ENCODE measurements around the gene KCNMA1.
A peak's percentile ranks its signal among the peaks of the same experiment; 100 is the strongest.

KCNMA1 gene

DNA sequence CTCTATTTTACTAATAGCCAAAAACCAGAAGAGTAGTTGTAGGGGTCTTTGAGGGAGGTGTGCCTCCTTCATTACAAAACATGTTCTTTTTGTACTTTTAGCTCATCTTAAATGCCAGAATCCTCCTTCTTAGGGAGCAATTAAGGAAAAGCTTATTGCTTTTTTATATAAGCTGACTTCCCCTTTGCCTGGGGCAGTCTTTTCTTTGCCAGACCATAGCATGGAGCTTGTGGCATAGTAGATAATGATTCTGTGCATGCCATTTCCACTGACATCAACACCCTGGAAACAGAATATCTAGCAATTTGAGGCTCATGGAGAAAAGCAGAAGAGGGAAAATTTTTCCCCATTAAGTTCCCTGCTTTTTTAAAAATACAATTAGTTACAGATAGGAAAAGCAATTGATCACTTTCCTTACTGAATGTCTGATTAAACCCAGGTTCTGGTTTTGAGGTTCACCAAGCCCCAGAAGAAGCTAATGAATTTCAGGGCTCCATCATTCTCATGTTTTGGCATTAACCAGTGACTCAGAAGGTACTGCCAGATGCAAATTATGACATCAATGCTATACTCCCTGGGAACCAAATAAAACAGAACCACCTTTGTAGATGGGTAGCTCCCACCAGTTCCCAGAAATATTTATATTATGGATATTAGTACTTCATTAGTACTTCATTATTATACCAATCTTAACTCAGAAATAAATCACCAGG is 410.6 kb downstream of the KCNMA1 start:
- no peak for DNase-seq

DNA sequence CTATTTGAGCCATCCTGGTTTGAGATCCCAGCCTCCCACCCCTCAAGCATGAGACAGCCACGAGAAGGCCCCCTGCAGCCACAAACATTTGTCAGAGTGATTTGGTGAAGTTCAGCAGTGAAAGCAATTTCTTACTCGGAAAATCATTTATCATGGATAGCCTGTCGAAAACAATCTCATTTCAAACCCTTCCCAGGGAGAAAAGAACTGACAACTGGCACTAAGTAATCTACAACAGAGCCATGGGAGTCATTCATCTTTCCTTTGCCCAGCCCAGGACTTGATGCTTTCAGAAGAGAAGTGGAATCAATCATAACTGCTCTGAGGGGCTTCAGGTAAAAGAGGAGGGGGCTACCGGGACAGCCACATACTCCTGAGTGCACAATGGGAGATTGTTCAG is 411.2 kb downstream of the KCNMA1 start:
- no peak for DNase-seq

DNA sequence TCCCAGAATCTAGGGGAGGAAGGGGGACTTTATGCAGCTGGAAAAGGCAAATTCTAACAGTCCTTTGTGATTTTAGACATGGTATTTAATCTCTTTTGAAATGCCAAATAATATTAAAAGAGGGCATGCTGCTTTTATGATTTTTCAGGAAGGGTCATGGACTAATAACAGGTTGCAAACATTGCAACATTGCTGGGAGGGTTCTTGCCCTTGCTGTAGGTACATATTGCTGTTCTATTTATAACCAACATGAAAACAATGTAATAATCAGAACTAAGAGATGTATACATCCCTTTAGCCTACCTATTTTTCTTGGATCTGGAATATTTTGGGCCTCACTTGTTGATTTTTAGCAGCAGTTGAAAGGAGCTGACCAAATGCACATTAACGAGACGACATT is 411.6 kb downstream of the KCNMA1 start:
- DNase-seq, result no peak

DNA sequence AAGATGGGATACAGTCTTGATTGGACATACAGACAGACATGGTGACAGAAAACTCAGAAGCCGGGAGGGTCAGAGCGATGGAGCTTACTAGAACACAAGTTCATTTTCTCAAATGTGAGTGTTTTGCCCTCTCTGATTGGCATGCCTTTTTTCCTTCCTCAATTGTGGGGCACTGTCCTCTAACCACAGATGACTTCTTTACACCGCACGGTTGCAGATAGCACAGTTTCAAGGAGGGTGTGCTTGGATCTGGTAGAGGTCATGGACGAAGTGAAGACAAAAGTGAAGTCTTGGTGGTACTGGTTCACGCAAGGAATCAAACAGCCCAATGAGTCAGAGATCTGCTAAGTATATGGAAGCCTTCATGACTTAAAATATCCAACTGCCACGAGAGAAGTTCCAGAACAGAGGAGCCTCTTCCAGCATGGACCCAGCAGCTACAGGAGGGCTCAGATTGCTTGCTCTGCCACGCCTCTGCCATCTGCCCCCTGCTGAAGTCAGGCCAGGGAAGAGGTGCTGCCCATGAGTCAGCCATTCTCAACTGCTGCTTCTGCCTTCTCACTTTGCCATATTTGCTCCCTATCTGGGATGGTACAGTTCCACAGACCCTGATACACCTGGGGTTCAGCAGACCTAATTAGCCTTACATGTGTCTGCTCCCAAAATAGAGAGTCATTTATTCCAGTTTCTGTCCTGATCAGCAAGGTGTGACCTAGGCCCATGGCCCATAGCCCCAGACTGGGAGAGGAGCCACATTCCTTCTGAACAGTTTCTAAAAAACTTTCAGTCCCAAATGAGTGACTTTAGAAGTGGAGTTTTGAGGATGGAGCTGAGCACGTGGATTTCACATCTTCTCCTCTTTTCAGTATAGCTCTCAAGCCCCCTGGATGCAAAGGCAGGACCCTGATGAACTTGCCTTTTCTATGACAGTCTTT is 413.8 kb downstream of the KCNMA1 start:
- peak; percentile 90 for DNase-seq

DNA sequence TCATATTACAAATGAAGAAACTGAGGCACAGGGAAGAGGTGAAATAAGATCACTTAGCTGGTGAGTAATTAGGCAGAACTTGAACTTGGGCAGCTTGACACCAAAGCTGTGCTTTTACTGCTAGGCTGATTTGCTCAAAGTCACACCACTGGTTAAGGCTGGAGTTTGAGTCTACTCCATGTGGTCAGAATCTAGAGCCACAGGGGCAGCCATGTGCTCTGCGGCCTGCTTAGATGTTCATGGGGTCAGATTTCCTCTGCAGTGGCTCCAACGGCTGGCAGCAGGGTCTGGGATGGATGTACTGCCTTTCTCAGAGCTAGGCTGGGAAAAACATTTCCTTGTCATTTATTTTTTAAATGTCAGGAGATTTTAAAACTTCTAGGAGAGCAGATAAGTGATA is 417.5 kb downstream of the KCNMA1 start:
- no peak for DNase-seq

DNA sequence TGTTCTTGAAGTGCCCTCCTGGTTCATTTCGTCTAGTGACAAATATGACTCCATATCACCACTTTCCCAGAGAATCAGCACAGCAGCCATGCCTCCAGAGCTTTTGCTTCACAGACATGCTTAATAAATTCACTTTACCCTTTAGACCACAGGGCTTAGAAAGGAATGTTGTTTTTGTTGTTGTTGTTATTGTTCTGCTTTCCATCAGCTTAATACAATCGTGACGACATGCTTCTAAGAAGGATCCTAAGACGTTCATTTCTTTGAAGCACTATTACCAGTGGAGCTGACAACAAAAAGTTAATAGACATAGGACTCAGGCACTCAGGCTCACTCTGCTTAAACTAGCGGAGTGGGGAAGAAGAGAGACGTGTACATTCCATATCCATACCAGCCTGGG is 418.6 kb downstream of the KCNMA1 start:
- DNase-seq, result no peak

DNA sequence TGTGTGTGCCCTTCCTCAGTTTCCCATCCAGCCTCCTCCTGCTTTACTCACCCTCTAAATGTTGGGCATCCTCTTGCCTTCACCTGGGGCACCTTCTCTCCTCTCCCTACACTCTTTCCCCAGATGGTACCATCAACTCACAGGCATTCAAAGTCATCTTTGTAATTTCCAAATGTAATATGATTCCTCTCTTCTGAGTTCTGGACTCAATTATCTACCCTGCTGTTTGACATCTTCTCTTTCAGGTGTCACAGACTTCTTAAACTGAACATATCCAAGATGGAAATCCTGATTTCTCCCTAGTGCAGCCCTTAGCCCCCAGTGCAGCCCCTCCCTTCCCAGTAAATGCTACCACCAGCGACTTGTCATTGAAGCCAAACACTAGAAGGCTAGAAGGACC is 422.8 kb downstream of the KCNMA1 start:
- no peak for DNase-seq

DNA sequence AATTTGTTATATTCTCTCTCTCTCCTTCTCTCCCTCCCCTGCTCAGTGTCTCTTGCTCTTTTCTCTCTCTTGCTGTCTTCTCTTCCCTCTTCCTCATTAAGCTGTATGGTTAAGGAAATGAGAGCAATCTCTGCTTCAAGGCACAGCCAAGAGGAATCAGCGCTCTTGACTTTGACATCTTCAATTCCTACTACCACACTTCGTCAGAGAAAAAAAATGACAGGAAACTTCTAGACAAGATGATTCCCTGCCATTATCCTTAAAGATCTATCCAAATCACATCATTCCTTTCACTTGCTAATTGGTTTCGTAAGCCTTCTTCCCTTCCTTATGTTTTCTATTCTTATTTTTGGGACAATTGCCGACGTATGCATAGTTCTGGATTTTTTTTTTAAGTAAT is 425.0 kb downstream of the KCNMA1 start:
- DNase-seq, result no peak

DNA sequence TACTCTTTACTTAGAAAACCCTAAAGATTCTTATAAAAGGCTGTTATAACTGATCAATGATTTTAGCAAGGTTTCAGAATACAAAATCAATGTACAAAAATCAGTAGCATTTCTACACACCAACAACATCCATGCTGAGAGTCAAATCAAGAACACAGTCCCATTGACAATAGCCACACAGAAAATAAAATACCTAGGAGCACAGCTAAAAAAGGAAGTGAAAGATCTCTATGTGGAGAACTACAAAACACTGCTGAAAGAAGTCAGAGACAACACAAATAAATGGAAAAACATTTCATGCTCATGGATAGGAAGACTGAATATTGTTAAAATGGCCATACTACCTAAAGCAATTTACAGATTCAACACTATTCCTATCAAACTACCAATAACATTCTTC is 427.0 kb downstream of the KCNMA1 start:
- peak; percentile 46 for DNase-seq

DNA sequence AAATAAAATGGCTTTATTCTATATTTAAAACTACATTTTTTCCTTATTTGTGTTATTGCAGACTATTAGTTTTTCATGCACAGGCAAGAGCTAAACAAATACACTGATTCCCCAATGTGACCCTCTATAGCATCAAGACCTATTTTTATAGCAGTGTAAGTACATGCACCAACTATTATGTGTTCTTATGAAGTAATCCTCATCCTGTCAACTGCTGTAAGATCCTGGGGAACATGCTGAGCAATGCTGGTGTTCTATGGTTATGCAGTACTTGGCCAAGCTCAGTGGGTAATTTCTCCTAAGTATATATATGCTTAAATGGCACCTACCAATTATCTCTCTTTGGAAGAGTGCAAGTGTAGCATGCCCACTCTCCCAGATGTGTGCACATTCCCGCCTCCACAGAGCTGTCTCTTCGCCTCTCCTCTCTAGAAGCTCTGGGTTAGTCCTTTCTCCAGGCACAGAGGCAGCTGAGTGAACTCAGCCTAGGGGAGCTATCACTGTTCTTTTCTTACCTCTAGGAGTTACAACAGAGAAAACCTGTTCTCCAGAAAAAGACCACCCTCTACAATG is 428.8 kb downstream of the KCNMA1 start:
- no peak for DNase-seq

DNA sequence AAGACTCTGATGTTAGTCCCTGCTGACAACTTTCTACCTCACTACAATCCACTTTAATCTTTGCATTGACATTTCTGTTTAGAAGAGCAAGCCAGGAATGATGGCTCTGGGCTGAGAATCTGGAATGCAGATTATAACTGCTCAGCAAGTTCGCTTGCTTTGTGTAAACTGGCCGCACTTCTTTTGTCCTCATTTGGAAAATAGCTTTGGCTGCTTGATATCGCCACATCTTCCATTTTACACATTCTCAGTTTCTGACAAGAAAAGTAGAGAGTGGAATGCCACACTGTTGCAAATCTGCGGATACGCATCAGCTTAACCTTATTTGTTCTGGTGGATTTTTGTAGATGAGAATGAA is 429.8 kb downstream of the KCNMA1 start:
- no peak for DNase-seq

DNA sequence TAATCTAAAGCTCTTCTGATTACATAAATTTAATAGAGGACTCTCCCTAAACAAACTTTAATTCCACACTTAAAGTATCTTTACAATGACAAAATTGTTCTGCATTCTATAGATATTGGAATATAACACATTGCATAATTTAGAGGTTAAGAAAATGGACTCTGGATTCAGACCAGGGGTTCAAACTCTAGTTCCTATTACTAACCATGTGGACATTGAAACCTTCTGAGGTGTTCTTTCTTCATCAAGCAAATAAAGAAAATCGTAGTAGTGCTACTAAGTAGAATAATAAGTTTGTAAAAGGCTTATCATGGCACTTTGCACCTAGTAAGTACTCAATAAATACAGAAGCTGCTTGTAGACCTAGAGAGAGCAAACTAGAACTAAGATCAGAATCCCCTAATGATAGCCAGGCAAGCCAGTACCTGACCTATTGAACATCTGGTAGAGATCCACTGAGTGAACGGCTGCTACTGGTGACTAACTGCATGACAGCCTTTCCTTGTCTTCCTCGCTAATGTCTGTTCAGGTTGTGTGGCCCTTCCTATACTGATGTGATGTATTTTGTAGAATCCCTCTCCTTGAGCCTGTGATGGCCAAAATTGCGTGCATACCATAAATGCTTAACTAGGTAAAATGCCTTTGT is 430.3 kb downstream of the KCNMA1 start:
- DNase-seq, result no peak

DNA sequence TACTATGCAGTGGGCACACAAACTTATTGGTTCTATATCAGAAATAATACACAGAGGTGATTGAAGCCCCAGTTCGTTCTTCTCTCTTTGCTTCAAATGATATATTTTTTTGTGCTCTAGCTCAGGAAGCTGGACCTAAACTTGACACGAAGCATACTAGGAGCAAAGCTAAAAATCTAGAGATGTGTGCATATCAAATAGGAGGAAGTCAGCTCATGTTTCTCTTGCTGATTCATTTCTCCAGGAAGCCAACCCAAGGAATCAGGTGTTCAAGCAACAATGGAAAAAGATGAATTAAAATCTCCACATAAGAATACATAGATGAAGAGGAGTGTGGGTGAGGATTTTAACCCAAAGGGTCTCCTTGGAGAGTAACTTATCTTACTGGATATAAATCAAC is 432.5 kb downstream of the KCNMA1 start:
- DNase-seq, result no peak

DNA sequence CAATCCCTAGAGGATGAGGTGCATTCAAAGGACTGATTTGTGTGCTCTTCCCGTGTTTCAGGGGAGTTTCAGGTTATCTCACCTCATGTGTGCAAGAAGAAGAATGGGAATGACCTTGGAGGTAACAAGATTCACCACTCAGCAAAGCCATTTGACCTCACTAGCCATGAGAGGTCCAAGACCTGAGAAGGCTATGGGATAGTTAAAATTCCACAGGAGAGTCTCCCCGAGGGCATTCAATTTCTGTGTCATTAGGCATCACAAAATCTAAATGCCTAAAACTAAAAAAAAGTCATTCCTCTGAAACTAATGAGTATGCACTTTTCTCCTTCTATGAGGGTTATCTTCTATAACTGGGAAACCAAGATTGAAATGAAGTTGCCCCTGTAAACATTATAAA is 433.4 kb downstream of the KCNMA1 start:
- DNase-seq, result no peak

DNA sequence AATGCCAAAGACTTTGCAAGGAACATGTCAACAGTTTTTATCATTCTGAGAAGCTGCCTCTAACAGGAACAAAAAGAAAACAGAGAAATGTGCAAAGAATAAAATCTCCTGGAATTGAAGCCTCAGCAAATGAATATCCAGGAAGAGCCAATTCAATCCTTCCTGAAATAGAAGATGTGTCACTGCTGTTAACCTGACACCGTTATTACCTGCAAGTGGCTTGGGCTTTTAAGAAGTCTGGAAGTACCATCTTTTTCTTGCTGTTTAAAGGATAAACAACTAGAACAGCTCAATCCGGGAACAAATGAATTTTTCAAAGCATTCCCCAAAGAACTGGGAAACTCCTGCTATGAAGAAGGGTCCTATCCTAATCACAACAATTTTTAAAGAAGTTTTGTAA is 434.8 kb downstream of the KCNMA1 start:
- no peak for DNase-seq

DNA sequence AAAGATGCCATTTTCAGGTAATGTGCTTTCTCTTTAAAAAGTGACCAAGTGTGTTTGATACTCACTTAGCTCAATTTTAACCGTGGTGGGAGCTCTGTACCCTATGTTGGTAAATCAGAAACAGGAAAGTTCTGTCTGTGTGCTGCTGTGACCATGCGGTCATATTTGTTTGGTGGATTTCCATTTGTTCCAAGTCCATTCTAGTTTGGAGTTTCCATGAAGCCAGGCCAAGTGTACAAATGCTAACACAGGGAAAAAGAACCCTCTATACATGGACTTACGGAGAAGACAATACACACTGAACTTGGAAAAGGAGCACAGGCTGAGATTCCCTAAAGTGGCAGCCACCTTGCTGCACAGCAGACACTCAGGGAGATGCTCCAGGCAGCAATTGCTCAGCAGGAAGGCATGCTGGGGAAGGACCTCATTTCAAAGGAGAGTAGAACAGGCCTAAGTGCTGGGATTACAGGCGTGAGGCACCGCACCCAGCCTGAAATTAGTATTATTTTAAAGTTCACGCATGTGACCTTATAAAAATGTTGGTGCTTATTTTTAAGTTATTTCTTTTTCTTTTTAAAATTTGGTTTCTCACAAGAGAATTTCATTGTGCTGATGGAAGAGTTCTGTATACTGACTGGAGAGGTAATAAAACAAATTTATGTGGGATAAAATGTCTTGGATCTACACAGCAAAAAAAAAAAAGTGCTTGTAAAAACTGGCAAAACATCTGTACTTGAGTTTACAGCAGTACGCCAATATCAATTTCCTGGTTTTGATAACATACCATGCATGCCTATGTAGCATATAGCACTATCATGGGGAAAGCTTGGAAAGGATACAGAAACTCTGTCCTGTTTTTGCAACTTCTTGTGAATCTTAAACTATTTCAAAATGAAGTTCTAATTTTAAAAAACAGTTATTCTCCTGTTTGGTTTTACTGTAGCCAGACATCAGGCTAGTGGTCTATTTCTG is 436.2 kb downstream of the KCNMA1 start:
- DNase-seq, result no peak

DNA sequence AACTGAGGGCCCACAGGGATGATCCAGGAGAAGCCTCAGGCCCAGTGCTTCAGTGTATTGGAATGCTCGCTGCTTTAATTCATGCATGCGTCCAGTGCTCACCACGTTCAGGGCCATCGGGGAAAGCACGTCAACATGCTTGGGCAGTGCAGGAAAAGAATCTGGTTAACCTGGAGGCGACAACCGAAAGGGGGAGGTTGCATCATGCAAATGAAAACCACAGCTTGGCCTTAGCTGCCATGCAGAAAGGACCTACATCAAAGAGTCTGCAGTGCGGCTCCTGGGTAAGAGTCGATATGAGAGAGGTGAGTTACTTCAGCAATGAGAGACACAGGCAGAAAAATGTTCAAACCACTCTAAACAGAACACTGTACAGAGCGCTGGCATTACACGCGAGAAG is 440.1 kb downstream of the KCNMA1 start:
- DNase-seq, result no peak

DNA sequence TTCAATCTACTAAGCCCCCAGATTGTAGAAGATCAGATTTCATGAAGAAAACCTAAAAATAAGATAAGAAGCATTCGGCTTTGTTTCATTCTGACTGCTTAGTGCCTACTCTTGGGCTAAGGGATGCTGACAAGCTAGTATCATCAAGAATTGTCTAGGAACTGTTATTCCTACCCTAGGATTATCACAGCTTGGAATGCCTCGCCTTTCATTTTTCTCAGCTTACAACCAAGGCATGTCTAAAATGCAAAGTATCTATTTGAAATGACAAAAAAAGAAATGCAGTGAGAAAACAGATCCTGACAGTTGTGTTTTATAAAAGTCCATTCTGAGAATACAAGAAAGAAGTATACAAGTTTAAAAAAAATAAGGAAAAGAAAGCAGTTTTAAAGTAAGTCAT is 441.0 kb downstream of the KCNMA1 start:
- no peak for DNase-seq

DNA sequence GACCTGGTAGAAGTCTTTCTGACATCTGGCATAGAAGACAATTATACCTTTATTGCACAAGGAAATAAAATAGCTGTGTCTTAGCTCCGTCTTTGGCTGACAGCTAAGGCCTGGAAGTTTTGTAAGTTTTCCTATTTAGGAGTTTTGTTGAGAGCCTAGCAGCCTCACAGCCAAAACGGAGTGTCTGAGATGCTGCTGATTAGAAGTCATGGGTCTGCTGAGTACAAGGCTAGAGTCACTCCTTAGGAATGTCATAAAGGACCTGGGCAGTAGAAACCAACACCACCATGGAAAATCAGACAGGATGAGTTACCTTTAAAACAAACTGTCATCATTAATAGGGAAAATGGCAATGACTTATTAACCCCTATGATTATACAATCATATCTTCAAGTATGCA is 442.5 kb downstream of the KCNMA1 start:
- no peak for DNase-seq

DNA sequence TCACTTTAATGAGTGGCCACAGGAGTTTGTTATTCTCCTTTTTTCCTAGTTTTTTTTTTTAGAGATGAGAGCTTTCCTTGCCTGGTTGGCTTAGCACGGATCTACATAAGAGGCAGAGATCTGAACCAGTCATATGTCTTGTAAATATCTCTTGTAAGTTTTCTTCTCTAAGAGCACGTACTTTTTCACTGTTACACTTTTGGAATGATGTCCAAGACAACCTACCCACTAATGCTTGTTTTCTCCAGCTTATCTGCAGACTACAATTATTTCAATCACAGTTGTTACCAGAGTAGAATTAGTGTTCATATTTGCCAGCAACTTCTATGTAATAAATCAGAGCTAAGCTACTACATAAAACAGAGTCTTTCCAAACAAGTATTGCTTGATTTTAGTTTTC is 444.6 kb downstream of the KCNMA1 start:
- no peak for DNase-seq

DNA sequence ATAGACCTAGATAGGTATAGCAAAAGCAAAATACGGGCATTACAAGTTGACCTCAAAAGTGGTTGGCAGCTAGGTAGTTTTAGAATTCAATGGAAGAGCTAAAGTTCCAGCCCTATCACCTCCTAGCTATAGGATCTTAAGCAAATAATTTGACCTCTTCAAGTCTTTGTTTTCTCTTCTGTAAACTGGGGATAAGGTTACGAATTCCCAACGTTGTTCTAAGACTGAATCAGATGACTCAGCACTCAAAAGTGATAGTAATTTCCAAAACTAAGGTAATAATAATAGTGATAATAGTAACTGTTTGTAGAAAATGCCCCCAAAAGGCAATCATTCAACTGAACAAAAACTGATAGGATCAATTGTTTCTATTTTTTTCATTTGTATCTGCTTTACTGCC is 445.2 kb downstream of the KCNMA1 start:
- DNase-seq, result no peak

DNA sequence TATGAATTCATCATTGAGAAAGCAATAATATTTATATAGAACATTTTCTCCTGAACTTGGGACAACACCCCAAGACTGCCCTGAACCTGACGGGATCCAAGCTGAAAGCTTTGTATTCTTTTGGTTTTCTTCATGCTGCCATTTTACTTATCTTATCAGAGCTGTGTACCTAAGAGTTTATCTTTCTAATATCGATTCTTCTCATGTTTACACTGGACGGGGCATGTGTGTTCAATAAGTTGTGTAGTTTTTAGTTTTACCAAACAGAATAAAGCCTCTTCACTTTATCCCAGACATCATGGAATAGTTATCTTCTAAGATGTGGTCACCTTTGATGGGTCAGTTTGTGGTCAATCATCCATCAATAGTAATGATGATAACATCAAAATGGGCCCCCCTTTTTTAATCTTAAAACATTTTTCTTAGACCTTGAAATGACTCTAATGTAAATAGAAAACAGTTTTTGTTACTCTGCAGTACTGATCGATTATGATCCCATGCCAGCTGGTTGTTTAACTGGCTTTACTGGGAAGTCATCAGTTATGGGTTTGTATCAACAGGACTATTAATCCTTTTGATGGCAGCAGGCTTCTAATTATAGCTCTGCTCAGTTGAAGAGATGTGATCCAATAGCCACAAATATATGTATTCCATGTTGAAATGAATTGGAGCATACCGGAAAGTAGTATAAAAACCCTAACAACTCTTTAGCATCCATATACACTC is 446.1 kb downstream of the KCNMA1 start:
- no peak for DNase-seq

All from MV-4-11 (cell line).